Mesenchymal stem cell (in vitro differentiated cells and primary cell): ENCODE measurements around the gene L3MBTL3.
"Not testable (repeated sequence)": the region's sequence is repeated elsewhere in the genome, so short reads cannot be mapped to it uniquely, and the experiment has no call there.

Source experiments
- DNase-seq: peaks from one replicate; pipeline ENCODE4 v3.0.0-alpha.2; 2013
- H2AFZ ChIP-seq: one replicate; pipeline ENCODE4 v1.6.1; 2013; ENCODE audit warnings: low read depth, mild to moderate bottlenecking, control low read depth, inconsistent platforms, low read length, moderate library complexity
- H2AK5ac ChIP-seq: 2 replicates; pipeline ENCODE4 v1.6.1; 2013; ENCODE audit warnings: low read length, moderate library complexity, mild to moderate bottlenecking, inconsistent platforms; ENCODE audit not compliant: severe bottlenecking
- H2BK120ac ChIP-seq: one replicate; pipeline ENCODE4 v1.6.1; 2013; ENCODE audit warnings: low read depth, mild to moderate bottlenecking, inconsistent platforms, low read length, moderate library complexity
- H2BK12ac ChIP-seq, 2 experiments: one replicate each; pipeline ENCODE4 v1.6.1; 2013; ENCODE audit warnings: inconsistent platforms in 2 of 2, low read length in 2 of 2, mild to moderate bottlenecking in 2 of 2, moderate library complexity in 2 of 2, control low read depth in 1 of 2
- H2BK15ac ChIP-seq: one replicate; pipeline ENCODE4 v1.6.1; 2013; ENCODE audit warnings: mild to moderate bottlenecking, low read depth, inconsistent platforms; ENCODE audit not compliant: poor library complexity, severe bottlenecking
- H2BK5ac ChIP-seq: 2 replicates; pipeline ENCODE4 v1.6.1; 2013; ENCODE audit warnings: low read depth, mild to moderate bottlenecking, low read length, control low read depth, inconsistent platforms; ENCODE audit not compliant: poor library complexity, severe bottlenecking
- H3K14ac ChIP-seq, 2 experiments: one replicate each; pipeline ENCODE4 v1.6.1; 2013; ENCODE audit warnings: inconsistent platforms in 2 of 2, low read length in 2 of 2, control low read depth in 1 of 2, mild to moderate bottlenecking in 1 of 2, moderate library complexity in 1 of 2
- H3K18ac ChIP-seq, 2 experiments: one replicate each; pipeline ENCODE4 v1.6.1; 2013; ENCODE audit warnings: inconsistent platforms in 2 of 2, low read length in 2 of 2, control low read depth in 1 of 2, low read depth in 1 of 2, mild to moderate bottlenecking in 1 of 2
- H3K23ac ChIP-seq, 2 experiments: one replicate each; pipeline ENCODE4 v1.6.1; 2013; ENCODE audit warnings: inconsistent platforms in 2 of 2, low read length in 2 of 2, mild to moderate bottlenecking in 2 of 2, moderate library complexity in 2 of 2, control low read depth in 1 of 2
- H3K27ac ChIP-seq: 2 replicates; pipeline ENCODE4 v1.5.1; 2013; ENCODE audit warnings: mild to moderate bottlenecking, moderate library complexity, low read length, control low read depth, inconsistent platforms; ENCODE audit not compliant: poor library complexity, severe bottlenecking
- H3K27me3 ChIP-seq, 2 experiments: 2 replicates each; pipeline versions ENCODE4 v1.6.1 to v1.7.0; 2013; ENCODE audit warnings: low read length in 2 of 2, mild to moderate bottlenecking in 2 of 2, moderate library complexity in 2 of 2, control low read depth in 1 of 2, inconsistent platforms in 1 of 2; ENCODE audit not compliant: control insufficient read depth in 1 of 2, insufficient read depth in 1 of 2
- H3K36me3 ChIP-seq, 2 experiments: 2 replicates each; pipeline versions ENCODE4 v1.6.1 to v1.7.0; 2013; ENCODE audit warnings: low read length in 2 of 2, control low read depth in 1 of 2, inconsistent platforms in 1 of 2, low read depth in 1 of 2, mild to moderate bottlenecking in 1 of 2; ENCODE audit not compliant: insufficient read depth in 2 of 2, control insufficient read depth in 1 of 2
- H3K4ac ChIP-seq, 2 experiments: one replicate each; pipeline ENCODE4 v1.6.1; 2013; ENCODE audit warnings: inconsistent platforms in 2 of 2, low read length in 2 of 2, mild to moderate bottlenecking in 2 of 2, moderate library complexity in 2 of 2, control low read depth in 1 of 2, low read depth in 1 of 2
- H3K4me1 ChIP-seq: 2 replicates; pipeline ENCODE4 v1.6.1; 2013; ENCODE audit warnings: low read depth, low read length, control low read depth; ENCODE audit not compliant: control insufficient read depth, insufficient read depth
- H3K4me2 ChIP-seq: 2 replicates; pipeline ENCODE4 v1.6.1; 2013; ENCODE audit warnings: low read length, mild to moderate bottlenecking, inconsistent platforms; ENCODE audit not compliant: poor library complexity, severe bottlenecking
- H3K4me3 ChIP-seq, 2 experiments: 2 replicates each; pipeline versions ENCODE4 v1.5.1 to v1.7.0; 2013; ENCODE audit warnings: low read length in 2 of 2, mild to moderate bottlenecking in 2 of 2, control low read depth in 1 of 2, low read depth in 1 of 2; ENCODE audit not compliant: insufficient read depth in 1 of 2
- H3K79me1 ChIP-seq: replicated peaks from 2 replicates; pipeline ENCODE4 v1.6.1; 2013; ENCODE audit warnings: mild to moderate bottlenecking, control low read depth, low read length, inconsistent platforms; ENCODE audit not compliant: poor library complexity, severe bottlenecking
- H3K9ac ChIP-seq: 2 replicates; pipeline ENCODE4 v1.7.0; 2013; ENCODE audit warnings: mild to moderate bottlenecking, low read length, moderate library complexity
- H3K9me3 ChIP-seq: 2 replicates; pipeline ENCODE4 v1.7.0; 2013; ENCODE audit warnings: mild to moderate bottlenecking, low read length; ENCODE audit not compliant: control insufficient read depth
- H4K8ac ChIP-seq: one replicate; pipeline ENCODE4 v1.6.1; 2013; ENCODE audit warnings: inconsistent platforms, mild to moderate bottlenecking, low read length, moderate library complexity
- H4K91ac ChIP-seq: one replicate; pipeline ENCODE4 v1.6.1; 2013; ENCODE audit warnings: mild to moderate bottlenecking, low read length, inconsistent platforms
- WGBS: methylation state at CpG from one replicate; pipeline ENCODE4 v1.1.7; 2013; ENCODE audit warnings: mixed read lengths; 5-methylcytosine and 5-hydroxymethylcytosine counted together

Gene L3MBTL3

GRCh38 chr6:130115036-130115435 is 96.7 kb downstream of the L3MBTL3 start:
- H3K14ac ChIP-seq, result no peak overlapping the region
- H2AFZ ChIP-seq, result no peak overlapping the region
- no peak overlapping the region for H3K4me3 ChIP-seq
- H2BK15ac ChIP-seq, result no peak overlapping the region
- H3K4me1 ChIP-seq, result peaks cover 6% of the 10 kb centered on the region
- no peaks in the 10 kb centered on the region for H3K9me3 ChIP-seq
- H3K79me1 ChIP-seq, result peaks cover 9% of the 10 kb centered on the region
- H2BK5ac ChIP-seq, result no peak overlapping the region
- H2BK12ac ChIP-seq, result no peak overlapping the region
- no peak overlapping the region for H4K8ac ChIP-seq
- H3K9ac ChIP-seq, result no peak overlapping the region
- H2AK5ac ChIP-seq, result no peak overlapping the region
- H3K36me3 ChIP-seq, result peaks cover 0 to 8% of the 10 kb centered on the region in 2 experiments
- H2BK120ac ChIP-seq, result no peak overlapping the region
- H3K18ac ChIP-seq, result no peak overlapping the region
- H3K4ac ChIP-seq, result no peak overlapping the region
- H3K23ac ChIP-seq, result no peak overlapping the region
- no peak overlapping the region for H4K91ac ChIP-seq
- DNase-seq, result no peak
- 82% methylated on average over 4 of the region's 6 CpGs for WGBS
- no peak overlapping the region for H3K4me2 ChIP-seq
- no peak overlapping the region for H3K27ac ChIP-seq
- no peaks in the 10 kb centered on the region for H3K27me3 ChIP-seq

- H3K27me3 ChIP-seq, result no peaks in the 10 kb centered on the region
- no peak for DNase-seq
- peaks cover 0 to 6% of the 10 kb centered on the region in 2 experiments for H3K36me3 ChIP-seq
- no peak overlapping the region for H3K14ac ChIP-seq
- no peak overlapping the region for H3K23ac ChIP-seq
- no peak overlapping the region for H2BK15ac ChIP-seq
- H2AK5ac ChIP-seq, result no peak overlapping the region
- H3K9ac ChIP-seq, result no peak overlapping the region
- peaks cover 6% of the 10 kb centered on the region for H3K4me1 ChIP-seq
- H4K8ac ChIP-seq, result no peak overlapping the region
- H3K4me3 ChIP-seq, result no peak overlapping the region
- peaks cover 6% of the 10 kb centered on the region for H3K79me1 ChIP-seq
- WGBS, result 100% methylated on average over 3 of the region's 4 CpGs
- H3K27ac ChIP-seq, result no peak overlapping the region
- no peaks in the 10 kb centered on the region for H3K9me3 ChIP-seq
- H3K4ac ChIP-seq, result no peak overlapping the region
- no peak overlapping the region for H4K91ac ChIP-seq
- no peak overlapping the region for H3K18ac ChIP-seq
- H2AFZ ChIP-seq, result no peak overlapping the region
- no peak overlapping the region for H3K4me2 ChIP-seq
- H2BK12ac ChIP-seq, result no peak overlapping the region
- H2BK5ac ChIP-seq, result no peak overlapping the region
- no peak overlapping the region for H2BK120ac ChIP-seq
Measured at GRCh38 chr6:130116273-130116672, 97.9 kb downstream of the L3MBTL3 start.

- not testable (repeated sequence) for H2BK12ac ChIP-seq
- 100% methylated on average over 1 of the region's 4 CpGs for WGBS
Measured at GRCh38 chr6:130117187-130117701, 98.9 kb downstream of the L3MBTL3 start.

GRCh38 chr6:130118236-130118635 is 99.9 kb downstream of the L3MBTL3 start:
- H3K4me2 ChIP-seq, result no peak overlapping the region
- H3K79me1 ChIP-seq, result peaks cover 4% of the 10 kb centered on the region
- no peak overlapping the region for H3K4me3 ChIP-seq
- H3K23ac ChIP-seq, result no peak overlapping the region
- no peak overlapping the region for H3K14ac ChIP-seq
- no peak overlapping the region for H3K18ac ChIP-seq
- no peak overlapping the region for H4K91ac ChIP-seq
- H2BK5ac ChIP-seq, result no peak overlapping the region
- H3K4me1 ChIP-seq, result peaks cover 6% of the 10 kb centered on the region
- H2BK12ac ChIP-seq, result no peak overlapping the region
- H3K9ac ChIP-seq, result no peak overlapping the region
- no peak overlapping the region for H2AFZ ChIP-seq
- no peak overlapping the region for H3K4ac ChIP-seq
- WGBS, result 100% methylated on average over 3 of the region's 6 CpGs
- no peak overlapping the region for H2BK120ac ChIP-seq
- H2AK5ac ChIP-seq, result no peak overlapping the region
- DNase-seq, result no peak
- H3K27ac ChIP-seq, result no peak overlapping the region
- no peaks in the 10 kb centered on the region for H3K27me3 ChIP-seq
- no peaks in the 10 kb centered on the region for H3K36me3 ChIP-seq
- no peak overlapping the region for H2BK15ac ChIP-seq
- H3K9me3 ChIP-seq, result no peaks in the 10 kb centered on the region
- H4K8ac ChIP-seq, result no peak overlapping the region

More at GRCh38 chr6:130117187-130117701, 98.9 kb downstream of the L3MBTL3 start:
- not testable (repeated sequence) for H2AFZ ChIP-seq, H3K79me1 ChIP-seq, H2BK5ac ChIP-seq, DNase-seq, H4K8ac ChIP-seq, H3K18ac ChIP-seq, H3K9ac ChIP-seq, H3K27me3 ChIP-seq, H4K91ac ChIP-seq, H3K4me2 ChIP-seq, H3K23ac ChIP-seq, H3K36me3 ChIP-seq, H2BK15ac ChIP-seq, H3K27ac ChIP-seq, H2AK5ac ChIP-seq, H3K9me3 ChIP-seq, H3K4me1 ChIP-seq, H3K4ac ChIP-seq, H3K14ac ChIP-seq, H2BK120ac ChIP-seq, H3K4me3 ChIP-seq
